H9 (cell line): Measurements from ENCODE around the gene GPR176. TPM values are rescaled to one million over a fixed set of nuclear protein-coding genes. Genes with fewer than 3 reads are reported as not detected.

Source experiments
- DNase-seq: peaks from one replicate; pipeline ENCODE4 v3.0.0-alpha.2; 2017
- H2AFZ ChIP-seq: one replicate; pipeline ENCODE4 v1.6.1; 2013; ENCODE audit warnings: mild to moderate bottlenecking, low read length, control low read depth, moderate library complexity
- H2AK5ac ChIP-seq: 2 replicates; pipeline ENCODE4 v1.6.1; 2013; ENCODE audit warnings: low read length, control low read depth, mixed read lengths; ENCODE audit not compliant: insufficient read length
- H2BK120ac ChIP-seq: one replicate; pipeline ENCODE4 v1.6.1; 2013; ENCODE audit warnings: low read depth, mild to moderate bottlenecking, low read length, control low read depth, inconsistent platforms; ENCODE audit not compliant: poor library complexity, severe bottlenecking
- H2BK12ac ChIP-seq: 2 replicates; pipeline ENCODE4 v1.6.1; 2013; ENCODE audit warnings: low read length, control low read depth, mixed read lengths, low read depth; ENCODE audit not compliant: insufficient read length
- H2BK15ac ChIP-seq: 2 replicates; pipeline ENCODE4 v1.6.1; 2013; ENCODE audit warnings: low read depth, low read length, control low read depth
- H2BK20ac ChIP-seq: one replicate; pipeline ENCODE4 v1.6.1; 2013; ENCODE audit warnings: low read depth, mild to moderate bottlenecking, low read length, control low read depth, inconsistent platforms; ENCODE audit not compliant: poor library complexity, severe bottlenecking
- H2BK5ac ChIP-seq: 2 replicates; pipeline ENCODE4 v1.6.1; 2013; ENCODE audit warnings: low read length, control low read depth, mixed read lengths; ENCODE audit not compliant: insufficient read length
- H3K14ac ChIP-seq: 2 replicates; pipeline ENCODE4 v1.6.1; 2013; ENCODE audit warnings: low read length, control low read depth; ENCODE audit not compliant: insufficient read depth
- H3K18ac ChIP-seq: 2 replicates; pipeline ENCODE4 v1.6.1; 2013; ENCODE audit warnings: low read depth, mild to moderate bottlenecking, mixed read lengths, low read length, control low read depth; ENCODE audit not compliant: insufficient read length
- H3K23ac ChIP-seq: 2 replicates; pipeline ENCODE4 v1.6.1; 2013; ENCODE audit warnings: low read length, control low read depth, mixed read lengths, low read depth; ENCODE audit not compliant: insufficient read length
- H3K23me2 ChIP-seq: 2 replicates; pipeline ENCODE4 v1.6.1; 2013; ENCODE audit warnings: low read depth, mild to moderate bottlenecking, mixed read lengths, low read length, control low read depth; ENCODE audit not compliant: insufficient read length, poor library complexity, severe bottlenecking
- H3K27ac ChIP-seq: 2 replicates; pipeline ENCODE4 v1.5.1; 2013; ENCODE audit warnings: low read length, control low read depth, mixed read lengths, low read depth; ENCODE audit not compliant: insufficient read length
- H3K27me3 ChIP-seq: 2 replicates; pipeline ENCODE4 v1.6.1; 2013; ENCODE audit warnings: low read length, control low read depth, inconsistent platforms; ENCODE audit not compliant: insufficient read depth
- H3K4ac ChIP-seq: 2 replicates; pipeline ENCODE4 v1.6.1; 2013; ENCODE audit warnings: low read depth, mild to moderate bottlenecking, control low read depth, inconsistent platforms, low read length, moderate library complexity
- H3K4me1 ChIP-seq: 2 replicates; pipeline ENCODE4 v1.6.1; 2013; ENCODE audit warnings: low read length, control low read depth, inconsistent platforms; ENCODE audit not compliant: insufficient read depth
- H3K4me2 ChIP-seq: 2 replicates; pipeline ENCODE4 v1.6.1; 2013; ENCODE audit warnings: low read length, control low read depth, mixed read lengths; ENCODE audit not compliant: insufficient read length, insufficient read depth
- H3K56ac ChIP-seq: 2 replicates; pipeline ENCODE4 v1.6.1; 2013; ENCODE audit warnings: low read depth, mild to moderate bottlenecking, mixed read lengths, low read length, control low read depth; ENCODE audit not compliant: insufficient read length
- H3K79me1 ChIP-seq: 2 replicates; pipeline ENCODE4 v1.6.1; 2013; ENCODE audit warnings: low read depth, mild to moderate bottlenecking, moderate library complexity, low read length, control low read depth, inconsistent platforms; ENCODE audit not compliant: insufficient read depth, poor library complexity, severe bottlenecking
- H3K79me2 ChIP-seq: 2 replicates; pipeline ENCODE4 v1.6.1; 2013; ENCODE audit warnings: low read length, control low read depth, inconsistent platforms; ENCODE audit not compliant: insufficient read depth
- H3K9ac ChIP-seq: 2 replicates; pipeline ENCODE4 v1.6.1; 2013; ENCODE audit warnings: low read length, control low read depth, mixed read lengths; ENCODE audit not compliant: insufficient read length; ENCODE audit errors: extremely low read depth
- H3K9me3 ChIP-seq: one replicate; pipeline ENCODE4 v1.6.1; 2013; ENCODE audit warnings: low read depth, low read length, inconsistent platforms; ENCODE audit not compliant: control insufficient read depth
- H3T11ph ChIP-seq: one replicate; pipeline ENCODE4 v1.6.1; 2013; ENCODE audit warnings: mild to moderate bottlenecking, low read length, control low read depth, inconsistent platforms
- H4K20me1 ChIP-seq: one replicate; pipeline ENCODE4 v1.6.1; 2013; ENCODE audit not compliant: control insufficient read depth, insufficient read length, insufficient read depth
- H4K5ac ChIP-seq: 2 replicates; pipeline ENCODE4 v1.6.1; 2013; ENCODE audit warnings: low read depth, mild to moderate bottlenecking, mixed read lengths, low read length, control low read depth; ENCODE audit not compliant: insufficient read length
- H4K8ac ChIP-seq: replicated peaks from 2 replicates; pipeline ENCODE4 v1.6.1; 2013; ENCODE audit warnings: low read length, control low read depth, mixed read lengths, low read depth; ENCODE audit not compliant: insufficient read length
- H4K91ac ChIP-seq: 2 replicates; pipeline ENCODE4 v1.6.1; 2013; ENCODE audit warnings: low read depth, mild to moderate bottlenecking, moderate library complexity, mixed read lengths, low read length, control low read depth; ENCODE audit not compliant: insufficient read length
- H3K27ac Mint-ChIP-seq, 3 experiments: 2 replicates in 2 of 3; 3 replicates in 1 of 3; pipeline ENCODE4 v1.8.0; 2020 to 2021; ENCODE audit warnings: mixed read lengths in 3 of 3, mild to moderate bottlenecking in 1 of 3, moderate library complexity in 1 of 3
- H3K27me3 Mint-ChIP-seq: 2 replicates; pipeline ENCODE4 v1.8.0; 2021; ENCODE audit warnings: low read depth, mild to moderate bottlenecking, moderate library complexity, mixed read lengths
- H3K36me3 Mint-ChIP-seq, 3 experiments: 2 replicates in 2 of 3; 3 replicates in 1 of 3; pipeline ENCODE4 v1.8.0; 2020 to 2021; ENCODE audit warnings: low read depth in 3 of 3, mixed read lengths in 3 of 3; ENCODE audit not compliant: insufficient read depth in 1 of 3
- H3K4me1 Mint-ChIP-seq, 2 experiments: 2 replicates each; pipeline ENCODE4 v1.8.0; 2020; ENCODE audit warnings: mixed read lengths in 2 of 2
- H3K4me3 Mint-ChIP-seq, 2 experiments: 2 replicates in 1 of 2; 3 replicates in 1 of 2; pipeline ENCODE4 v1.8.0; 2020 to 2021; ENCODE audit warnings: mild to moderate bottlenecking in 2 of 2, mixed read lengths in 2 of 2, moderate library complexity in 1 of 2
- H3K9me3 Mint-ChIP-seq, 2 experiments: 2 replicates in 1 of 2; 3 replicates in 1 of 2; pipeline ENCODE4 v1.8.0; 2020; ENCODE audit warnings: mild to moderate bottlenecking in 2 of 2, mixed read lengths in 2 of 2, moderate library complexity in 1 of 2
- WGBS: extraction: QIAGEN DNeasy Blood & Tissue Kit; methylation state at CpG from one replicate; pipeline ENCODE4 v1.1.7; 2013; ENCODE audit warnings: missing lambda C conversion rate, low lambda C conversion rate, mixed read lengths; ENCODE audit not compliant: insufficient read length; ENCODE audit errors: extremely low coverage; 5-methylcytosine and 5-hydroxymethylcytosine counted together
- total RNA-seq: library from RNA; stranded (reverse); gene quantifications from 2 replicates; pipeline ENCODE4 v1.2.1, GENCODE V29; 2021
- TF ChIP-seq, protein P1 (sequence below): fragments of 200-600 bp; sonication (generic); conservative IDR thresholded peaks from 3 replicates; pipeline ENCODE4 v1.8.0; 2021; ENCODE audit warnings: antibody characterized with exemption, mild to moderate bottlenecking

The GPR176 gene
- total RNA-seq, 1 experiment from 2014 or later = 132 TPM

GRCh38 chr15:39926526-39926925 is 6.5 kb upstream of the GPR176 start:
- H3K23ac ChIP-seq = no peak overlapping the region
- peaks cover 8% of the 10 kb centered on the region; the same call in 1 of the 2 replicates for H3K4me1 ChIP-seq
- no peak overlapping the region for H3T11ph ChIP-seq
- H2BK12ac ChIP-seq = no peak overlapping the region
- peak overlapping the region; percentile 12 for H2BK120ac ChIP-seq
- H3K23me2 ChIP-seq = no peaks in the 10 kb centered on the region
- H2BK15ac ChIP-seq = no peak overlapping the region
- Mint-ChIP-seq H3K27ac (no peak overlapping the region), H3K27me3 (no peaks in the 10 kb centered on the region), H3K9me3 (no peaks in the 10 kb centered on the region), H3K36me3 (no peaks in the 10 kb centered on the region; a peak in 1 of 7 replicates), H3K4me3 (no peak overlapping the region), H3K4me1 (peaks cover 38 to 42% of the 10 kb centered on the region in 2 experiments)
- no peak overlapping the region for H3K56ac ChIP-seq
- WGBS = no CpG with 5 or more reads among the region's 5 CpGs
- H4K8ac ChIP-seq = no peak overlapping the region
- H2AK5ac ChIP-seq = no peak overlapping the region
- DNase-seq = no peak
- no peak overlapping the region for H3K4me2 ChIP-seq
- no peak overlapping the region for H3K14ac ChIP-seq
- TF ChIP-seq, protein P1, sequence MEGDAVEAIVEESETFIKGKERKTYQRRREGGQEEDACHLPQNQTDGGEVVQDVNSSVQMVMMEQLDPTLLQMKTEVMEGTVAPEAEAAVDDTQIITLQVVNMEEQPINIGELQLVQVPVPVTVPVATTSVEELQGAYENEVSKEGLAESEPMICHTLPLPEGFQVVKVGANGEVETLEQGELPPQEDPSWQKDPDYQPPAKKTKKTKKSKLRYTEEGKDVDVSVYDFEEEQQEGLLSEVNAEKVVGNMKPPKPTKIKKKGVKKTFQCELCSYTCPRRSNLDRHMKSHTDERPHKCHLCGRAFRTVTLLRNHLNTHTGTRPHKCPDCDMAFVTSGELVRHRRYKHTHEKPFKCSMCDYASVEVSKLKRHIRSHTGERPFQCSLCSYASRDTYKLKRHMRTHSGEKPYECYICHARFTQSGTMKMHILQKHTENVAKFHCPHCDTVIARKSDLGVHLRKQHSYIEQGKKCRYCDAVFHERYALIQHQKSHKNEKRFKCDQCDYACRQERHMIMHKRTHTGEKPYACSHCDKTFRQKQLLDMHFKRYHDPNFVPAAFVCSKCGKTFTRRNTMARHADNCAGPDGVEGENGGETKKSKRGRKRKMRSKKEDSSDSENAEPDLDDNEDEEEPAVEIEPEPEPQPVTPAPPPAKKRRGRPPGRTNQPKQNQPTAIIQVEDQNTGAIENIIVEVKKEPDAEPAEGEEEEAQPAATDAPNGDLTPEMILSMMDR = no peak
- no peaks in the 10 kb centered on the region for H3K27me3 ChIP-seq
- H4K5ac ChIP-seq = no peak overlapping the region
- no peak overlapping the region for H4K91ac ChIP-seq
- H3K18ac ChIP-seq = no peak overlapping the region
- H2BK20ac ChIP-seq = no peak overlapping the region
- H3K27ac ChIP-seq = no peak overlapping the region
- H2AFZ ChIP-seq = no peak overlapping the region
- H3K79me1 ChIP-seq = no peaks in the 10 kb centered on the region
- H3K79me2 ChIP-seq = no peaks in the 10 kb centered on the region
- no peak overlapping the region for H3K4ac ChIP-seq
- H3K9me3 ChIP-seq = no peaks in the 10 kb centered on the region
- H4K20me1 ChIP-seq = no peaks in the 10 kb centered on the region
- no peak overlapping the region for H2BK5ac ChIP-seq
- H3K9ac ChIP-seq = no peak overlapping the region
